Type B pancreatic cell (in vitro differentiated cells): ENCODE measurements around the gene CAMKMT. TPM values are rescaled to one million over a fixed set of nuclear protein-coding genes. Genes with fewer than 3 reads are reported as not detected.

Experiments used
- DNase-seq: peaks from one replicate; pipeline ENCODE4 v3.0.0; 2021; ENCODE audit warnings: mixed read lengths; ENCODE audit not compliant: unreplicated experiment; ENCODE audit errors: extremely low spot score
- H3K27ac Mint-ChIP-seq: 2 replicates; pipeline ENCODE4 v1.8.0; 2021; ENCODE audit warnings: mild to moderate bottlenecking, mixed read lengths
- H3K27me3 Mint-ChIP-seq: 2 replicates; pipeline ENCODE4 v1.8.0; 2021; ENCODE audit warnings: mixed read lengths
- H3K36me3 Mint-ChIP-seq: 2 replicates; pipeline ENCODE4 v1.8.0; 2021; ENCODE audit warnings: mixed read lengths
- H3K4me1 Mint-ChIP-seq: one replicate; pipeline ENCODE4 v1.8.0; 2021; ENCODE audit warnings: mixed read lengths; ENCODE audit not compliant: unreplicated experiment
- H3K4me3 Mint-ChIP-seq: 2 replicates; pipeline ENCODE4 v1.8.0; 2021; ENCODE audit warnings: mild to moderate bottlenecking, mixed read lengths
- H3K9me3 Mint-ChIP-seq: 2 replicates; pipeline ENCODE4 v1.8.0; 2021; ENCODE audit warnings: mixed read lengths
- CTCF ChIP-seq: fragments of 200-600 bp; sonication (generic); conservative IDR thresholded peaks from 2 replicates; pipeline ENCODE4 v1.5.0; 2021; ENCODE audit warnings: antibody characterized with exemption, mild to moderate bottlenecking
- total RNA-seq: library from RNA; stranded (reverse); gene quantifications from 2 replicates; pipeline ENCODE4 v1.2.1, GENCODE V29; 2021; ENCODE audit warnings: low replicate concordance

Gene CAMKMT
- total RNA-seq, 1 donor from 2014 or later = 7.7 TPM

- DNase-seq = no peak
- Mint-ChIP-seq H3K27ac (no peak overlapping the region), H3K4me3 (no peak overlapping the region), H3K36me3 (no peaks in the 10 kb centered on the region), H3K4me1 (peaks cover 9% of the 10 kb centered on the region), H3K9me3 (no peaks in the 10 kb centered on the region), H3K27me3 (peaks cover 5% of the 10 kb centered on the region)
- no peak for TF ChIP-seq CTCF
Observed at GRCh38 chr2:44705356-44705755, 343.6 kb downstream of the CAMKMT start.

- H3K4me1 Mint-ChIP-seq = peaks cover 9% of the 10 kb centered on the region
- no peak for TF ChIP-seq CTCF
- H3K9me3 Mint-ChIP-seq = no peaks in the 10 kb centered on the region
- no peaks in the 10 kb centered on the region for H3K36me3 Mint-ChIP-seq
- H3K4me3 Mint-ChIP-seq = no peak overlapping the region
- no peak for DNase-seq
- no peak overlapping the region for H3K27ac Mint-ChIP-seq
- H3K27me3 Mint-ChIP-seq = peaks cover 5% of the 10 kb centered on the region
Observed at GRCh38 chr2:44705876-44706480, 344.2 kb downstream of the CAMKMT start.

GRCh38 chr2:44706681-44707553 lies 345.2 kb downstream of the CAMKMT start:
- TF ChIP-seq CTCF = no peak
- Mint-ChIP-seq H3K9me3 (no peaks in the 10 kb centered on the region), H3K4me3 (no peak overlapping the region), H3K36me3 (no peaks in the 10 kb centered on the region), H3K4me1 (peaks cover 9% of the 10 kb centered on the region), H3K27me3 (peaks cover 5% of the 10 kb centered on the region), H3K27ac (no peak overlapping the region)
- no peak for DNase-seq

- H3K36me3 Mint-ChIP-seq = no peaks in the 10 kb centered on the region
- peaks cover 5% of the 10 kb centered on the region for H3K27me3 Mint-ChIP-seq
- H3K9me3 Mint-ChIP-seq = no peaks in the 10 kb centered on the region
- no peak overlapping the region for H3K27ac Mint-ChIP-seq
- H3K4me1 Mint-ChIP-seq = peaks cover 9% of the 10 kb centered on the region
- no peak for TF ChIP-seq CTCF
- no peak for DNase-seq
- H3K4me3 Mint-ChIP-seq = no peak overlapping the region
Observed at GRCh38 chr2:44707945-44708660, 346.4 kb downstream of the CAMKMT start.

GRCh38 chr2:44708661-44709000 lies 346.9 kb downstream of the CAMKMT start:
- Mint-ChIP-seq H3K27me3 (peaks cover 5% of the 10 kb centered on the region), H3K9me3 (no peaks in the 10 kb centered on the region), H3K4me1 (peaks cover 9% of the 10 kb centered on the region), H3K4me3 (no peak overlapping the region), H3K36me3 (no peaks in the 10 kb centered on the region), H3K27ac (no peak overlapping the region)
- DNase-seq = no peak
- TF ChIP-seq CTCF = no peak
